HEK293T (cell line): Measurements from ENCODE around the gene TAC3.

ENCODE experiments used
- ARNT ChIP-seq: fragments of 450-650 bp; IDR thresholded peaks from 2 replicates; pipeline ENCODE4 v1.6.1; 2017; ENCODE audit warnings: mild to moderate bottlenecking
- BHLHE40 ChIP-seq: fragments of 450-650 bp; IDR thresholded peaks from 2 replicates; pipeline ENCODE4 v1.6.1; 2016; ENCODE audit warnings: mild to moderate bottlenecking, moderate library complexity, borderline replicate concordance
- CTBP1 ChIP-seq: fragments of 450-650 bp; IDR thresholded peaks from 2 replicates; pipeline ENCODE4 v1.6.1; 2016; ENCODE audit warnings: borderline replicate concordance
- ELF4 ChIP-seq: fragments of 450-650 bp; IDR thresholded peaks from 2 replicates; pipeline ENCODE4 v1.6.1; 2017; ENCODE audit warnings: antibody characterized with exemption
- FOXA1 ChIP-seq: fragments of 450-650 bp; IDR thresholded peaks from 2 replicates; pipeline ENCODE4 v1.6.1; 2016; ENCODE audit warnings: mild to moderate bottlenecking
- FOXK2 ChIP-seq: fragments of 450-650 bp; IDR thresholded peaks from 2 replicates; pipeline ENCODE4 v1.6.1; 2016; ENCODE audit warnings: mild to moderate bottlenecking
- FOXM1 ChIP-seq: fragments of 450-650 bp; IDR thresholded peaks from 2 replicates; pipeline ENCODE4 v1.6.1; 2017; ENCODE audit warnings: mild to moderate bottlenecking, borderline replicate concordance
- NFRKB ChIP-seq: fragments of 450-650 bp; IDR thresholded peaks from 2 replicates; pipeline ENCODE4 v1.6.1; 2016; ENCODE audit warnings: mild to moderate bottlenecking, moderate library complexity
- PKNOX1 ChIP-seq: fragments of 450-650 bp; IDR thresholded peaks from 2 replicates; pipeline ENCODE4 v1.6.1; 2016
- SP1 ChIP-seq: fragments of 450-650 bp; IDR thresholded peaks from 2 replicates; pipeline ENCODE4 v1.6.1; 2017
- TARDBP ChIP-seq: fragments of 450-650 bp; IDR thresholded peaks from 2 replicates; pipeline ENCODE4 v1.6.1; 2016

- TF ChIP-seq FOXA1 (no peak), SP1 (no peak), CTBP1 (no peak), TARDBP (no peak), BHLHE40 (no peak), ELF4 (no peak), FOXM1 (no peak), ARNT (no peak), PKNOX1 (no peak), NFRKB (no peak), FOXK2 (no peak)
Observed at GRCh38 chr12:57031138-57031725, 14.9 kb upstream of the TAC3 start.
